NCI-H146 treated with DMSO at 0.1 percent for 48 hours (cell line): ENCODE results near the gene CA10.

ENCODE experiments used
- DNase-seq: peaks from one replicate; lab custom pipeline; 2025; ENCODE audit not compliant: unreplicated experiment; lab: John Stamatoyannopoulos, UW

CA10 gene

DNA sequence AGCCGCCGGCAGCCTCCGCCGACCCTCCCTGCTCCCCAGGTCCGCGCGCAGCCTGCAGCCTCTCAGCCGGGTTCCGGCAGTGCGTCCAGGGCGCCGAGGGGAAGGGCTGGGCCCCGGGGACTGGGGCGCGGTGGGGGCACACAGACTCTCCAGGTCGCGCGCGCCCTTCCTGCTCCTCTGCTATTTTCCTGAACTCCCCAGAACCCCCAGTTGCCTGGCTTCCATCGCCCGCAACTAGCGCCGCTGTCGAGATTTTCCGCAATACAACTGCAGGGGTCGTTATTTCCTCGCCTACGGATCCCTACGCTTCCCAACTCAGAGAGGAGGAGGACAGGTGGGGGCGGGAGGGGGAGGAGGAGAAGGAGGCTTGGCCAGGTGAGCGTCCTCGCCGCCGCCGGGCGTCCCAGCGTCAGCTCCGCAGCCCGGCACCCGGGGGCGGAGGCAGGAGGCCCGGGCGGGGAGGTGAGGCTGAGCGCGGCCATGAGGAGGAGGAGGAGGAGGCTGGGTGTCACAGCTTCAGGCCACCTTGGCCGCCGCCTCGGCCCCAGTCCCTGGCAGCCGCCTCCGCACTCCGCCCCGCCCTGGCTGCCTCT lies at the start of gene CA10:
Gene CA10, minus strand, starts transcription at position 265 of the 593 bp plus-strand sequence.
- DNase-seq: no peak

DNA sequence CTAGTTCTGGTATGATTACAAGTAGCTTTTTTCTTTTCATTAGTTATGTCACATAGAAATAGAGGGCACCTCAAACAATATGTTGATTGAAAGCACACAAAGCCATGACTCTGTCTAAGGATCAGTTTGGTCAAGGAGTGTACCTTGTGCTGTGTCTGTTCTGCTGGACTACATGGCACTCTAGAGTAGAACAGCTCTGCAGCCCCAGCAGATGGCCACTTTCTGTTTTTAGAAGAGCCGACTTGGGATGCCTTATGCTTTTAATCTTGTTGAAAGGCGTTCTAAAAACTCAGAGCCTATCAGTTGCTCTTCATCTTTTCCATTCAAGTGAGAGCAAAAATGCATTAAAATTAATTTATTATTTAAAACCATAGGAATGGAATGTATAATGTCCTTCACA lies 49.3 kb upstream of the CA10 start:
- no peak for DNase-seq

GRCh38 chr17:52202520-52203080 lies 44.1 kb upstream of the CA10 start:
- DNase-seq: no peak

DNA sequence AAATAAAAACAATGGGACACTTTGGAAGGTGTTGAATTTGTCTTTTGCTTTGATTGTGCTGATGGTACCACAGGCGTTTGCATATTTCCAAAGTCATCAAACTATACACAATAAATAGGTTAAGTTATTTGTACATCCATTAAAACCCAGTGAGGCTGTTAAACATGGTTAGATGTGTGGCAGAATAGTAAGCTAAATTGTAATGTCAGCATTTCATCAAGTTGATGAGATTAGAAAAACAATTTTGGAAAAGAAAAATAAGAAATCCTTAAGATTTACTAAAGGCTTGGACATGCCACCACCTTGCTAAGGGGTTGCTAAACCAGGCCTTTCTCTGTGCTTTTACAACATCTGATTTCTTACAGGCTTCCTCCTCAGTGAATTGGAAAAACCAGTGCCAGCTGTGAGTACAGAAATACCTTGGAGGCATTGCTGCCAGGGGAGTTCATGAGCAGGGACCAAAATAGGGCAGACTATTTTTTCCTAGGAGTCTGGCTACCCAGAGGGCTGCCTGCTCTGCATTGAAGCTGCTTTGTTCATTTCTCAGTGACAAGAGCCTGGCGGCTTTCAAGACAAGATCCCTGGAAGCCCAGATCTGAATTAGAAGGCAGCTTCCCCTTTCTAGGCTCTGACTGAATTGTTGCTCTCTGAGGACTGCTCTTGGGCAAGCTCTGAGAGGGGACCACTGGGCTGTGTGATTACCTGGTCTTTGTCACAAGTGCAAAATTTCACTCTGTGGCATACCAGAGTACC lies 43.4 kb upstream of the CA10 start:
- DNase-seq: no peak

GRCh38 chr17:52191491-52191890 lies 33.0 kb upstream of the CA10 start:
- no peak for DNase-seq

DNA sequence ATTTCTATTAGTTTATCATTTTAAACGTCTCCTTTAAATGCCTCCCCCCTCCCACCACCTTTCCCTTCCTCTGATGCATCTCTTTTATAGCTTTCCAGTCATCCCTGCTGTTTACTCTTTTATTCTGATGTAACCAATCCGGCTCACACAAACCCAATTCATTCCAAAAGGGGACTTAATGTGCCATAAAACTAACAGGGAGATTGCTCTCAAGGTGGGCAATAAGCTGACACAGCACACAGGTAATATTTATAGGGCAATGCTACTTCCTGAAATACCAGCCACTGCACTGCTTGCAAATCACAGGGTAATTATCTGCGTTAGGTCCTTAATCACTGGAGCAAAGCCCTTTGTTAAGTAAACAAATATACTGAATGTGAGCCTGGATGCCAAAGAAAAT lies 23.3 kb upstream of the CA10 start:
- DNase-seq: no peak

DNA sequence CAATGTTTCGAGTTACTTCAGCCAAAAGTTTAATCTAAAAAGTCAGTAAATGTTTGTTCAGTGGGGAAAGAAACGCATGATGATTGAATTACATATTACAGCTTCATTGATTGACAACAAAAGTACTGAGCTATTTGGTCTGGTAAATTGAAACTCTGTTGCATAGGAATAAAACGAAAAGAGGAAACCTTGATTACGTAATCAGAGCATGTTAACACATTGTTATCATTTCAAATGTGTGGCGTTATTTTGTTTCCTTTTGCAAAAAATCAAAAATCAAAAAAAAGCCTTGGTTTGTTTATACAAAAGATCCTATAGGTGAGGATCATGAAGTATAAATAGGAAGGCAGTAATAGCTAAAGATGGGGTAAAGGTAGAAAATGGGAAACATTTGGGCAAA lies 19.5 kb upstream of the CA10 start:
- DNase-seq: no peak

DNA sequence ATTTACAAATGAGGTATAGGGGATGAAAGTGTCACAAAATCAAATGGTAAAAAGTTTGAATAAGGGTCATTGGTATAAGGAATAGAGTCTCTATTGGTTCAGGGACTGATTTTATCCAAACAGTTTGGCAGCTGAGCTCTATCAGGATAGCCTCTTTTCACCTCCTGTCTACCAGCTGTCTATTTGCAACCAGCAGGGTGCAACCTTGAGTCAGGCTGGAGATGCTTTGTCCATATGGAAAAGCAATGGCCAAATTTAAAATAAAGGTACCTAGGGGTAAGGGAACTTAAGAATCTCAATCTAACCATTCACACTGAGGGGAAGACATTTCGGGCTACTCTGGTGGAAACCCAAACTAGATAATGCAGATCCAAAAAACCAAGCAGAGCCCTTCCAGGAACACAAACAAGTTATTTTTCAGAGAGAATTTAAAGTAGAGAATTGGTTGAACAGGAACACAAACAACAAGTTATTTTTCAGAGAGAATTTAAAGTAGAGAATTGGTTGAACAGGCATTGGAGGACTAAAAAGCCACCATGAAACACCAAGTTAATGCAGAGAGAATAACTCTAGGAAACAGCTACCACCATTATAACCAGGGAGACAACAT lies 12.6 kb upstream of the CA10 start:
- DNase-seq: no peak

GRCh38 chr17:52160136-52160567 lies 1.6 kb upstream of the CA10 start:
- DNase-seq: no peak

GRCh38 chr17:52159246-52160135 lies 977 bp upstream of the CA10 start:
- DNase-seq: no peak

DNA sequence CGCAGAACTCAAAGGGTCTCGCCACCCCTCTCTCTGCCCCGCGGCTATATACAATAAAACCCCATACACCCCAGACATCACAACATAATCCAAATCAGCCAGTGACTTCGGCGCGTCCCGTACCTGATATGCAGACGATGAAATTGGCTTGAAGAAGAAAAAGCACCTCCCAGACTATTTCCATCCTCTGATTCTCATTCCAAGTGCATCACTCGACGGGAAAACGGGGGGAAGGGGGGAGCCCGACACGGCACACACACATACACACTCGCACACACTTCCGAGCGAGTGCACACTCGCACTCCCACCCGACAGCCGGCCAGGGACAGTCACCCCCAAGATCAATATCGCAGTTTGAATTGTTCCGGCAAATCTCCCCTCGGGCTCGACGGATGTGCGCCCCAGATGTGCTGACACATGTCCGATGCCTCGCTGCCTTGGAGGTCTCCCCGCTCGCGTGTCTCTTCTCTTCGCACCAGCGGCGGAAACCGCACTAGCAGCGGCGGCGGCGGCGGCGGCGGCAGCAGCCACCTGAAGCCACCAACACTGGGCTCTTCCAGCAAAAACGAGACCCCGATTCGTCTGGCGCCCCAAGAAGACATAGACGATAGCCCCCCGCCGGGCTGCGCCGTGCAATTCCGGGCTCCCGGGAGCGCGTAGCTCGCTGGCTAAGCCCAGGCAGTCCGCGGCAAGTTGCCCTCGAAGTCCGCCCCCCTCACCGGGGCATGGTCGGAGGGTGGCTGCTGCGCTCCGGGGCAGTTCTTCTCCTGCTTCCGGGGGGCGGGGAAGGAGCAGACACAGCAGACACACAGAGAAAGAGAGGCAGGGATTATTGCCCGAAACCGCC lies 688 bp downstream of the CA10 start:
- no peak for DNase-seq

GRCh38 chr17:52156576-52157570 lies 1.6 kb downstream of the CA10 start:
- no peak for DNase-seq

DNA sequence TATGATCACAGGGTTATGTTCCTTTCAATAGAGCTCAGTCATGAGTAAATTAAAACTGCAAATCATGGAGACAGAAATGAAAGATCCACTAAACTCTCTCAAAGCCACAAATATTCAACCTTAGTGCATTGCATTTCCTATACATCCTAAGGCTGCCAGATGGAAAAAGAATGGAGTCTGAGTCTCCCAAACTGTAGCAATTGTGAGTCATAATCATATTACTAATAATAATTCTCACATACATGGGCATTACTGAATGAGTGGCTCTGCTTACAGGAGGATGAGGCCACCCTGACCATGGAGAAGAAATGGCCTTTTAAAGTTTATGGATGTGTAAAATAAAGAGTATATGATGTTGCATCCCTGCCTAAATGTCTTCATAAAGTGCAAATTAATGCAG lies 3.2 kb downstream of the CA10 start:
- DNase-seq: no peak

- DNase-seq: no peak
Measured at GRCh38 chr17:52154466-52154865, 4.0 kb downstream of the CA10 start.

GRCh38 chr17:52150935-52151334 lies 7.6 kb downstream of the CA10 start:
- DNase-seq: no peak

DNA sequence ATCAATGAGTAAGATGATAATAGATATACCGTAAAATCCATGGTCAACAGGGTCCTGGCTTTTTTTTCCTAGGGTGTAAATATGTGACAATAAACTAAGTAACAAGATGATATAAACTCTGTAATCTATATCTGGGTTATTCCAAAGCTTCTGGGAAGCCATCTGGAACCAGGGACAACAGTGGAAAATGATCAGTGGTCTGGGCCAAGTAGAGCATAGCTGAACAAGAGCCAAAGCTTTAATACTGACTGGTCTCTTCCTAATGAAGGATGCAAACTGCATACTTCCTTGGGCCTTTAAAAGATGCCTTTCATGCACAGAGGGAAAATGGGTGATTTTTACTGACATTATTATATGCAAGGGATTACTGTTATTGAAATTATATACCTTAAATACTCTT lies 8.9 kb downstream of the CA10 start:
- DNase-seq: no peak

DNA sequence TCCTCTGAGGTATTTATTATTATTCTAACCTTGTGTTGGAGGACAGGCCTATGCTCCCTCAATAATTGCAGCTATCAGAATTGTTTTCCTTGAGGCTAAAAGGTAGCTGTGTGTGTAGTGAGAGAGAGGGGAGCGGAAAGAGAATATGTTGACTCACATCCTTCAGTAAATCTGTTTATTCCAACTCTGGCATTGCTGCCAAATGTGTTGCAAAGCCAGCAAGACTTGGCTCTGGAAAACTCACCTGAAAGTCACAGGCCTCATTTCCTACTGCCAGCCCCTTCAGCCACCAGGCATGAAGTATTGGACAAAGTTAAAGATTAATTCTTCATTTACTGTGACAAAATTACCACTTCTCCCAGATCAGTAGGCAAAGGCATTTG lies 9.6 kb downstream of the CA10 start:
- no peak for DNase-seq

GRCh38 chr17:52148288-52148968 lies 10.1 kb downstream of the CA10 start:
- DNase-seq: no peak
